H1 (cell line): Measurements from ENCODE around the gene H2BW2.

ENCODE experiments used
- CTCF ChIP-seq, 3 experiments: IDR thresholded peaks; 1 replicate in 2 of 3; 2 replicates in 1 of 3; pipeline versions ENCODE4 v1.5.1 to v1.6.1; 2011; ENCODE audit warnings: low read length in 3 of 3, mild to moderate bottlenecking in 3 of 3, inconsistent platforms in 2 of 3, low read depth in 1 of 3, moderate library complexity in 1 of 3; ENCODE audit not compliant: insufficient read depth in 1 of 3; ENCODE audit errors: control extremely low read depth in 1 of 3
- POLR2A ChIP-seq, 2 experiments: IDR thresholded peaks; 1 replicate in 1 of 2; 2 replicates in 1 of 2; pipeline ENCODE4 v1.6.1; 2011; ENCODE audit warnings: low read depth in 2 of 2, low read length in 2 of 2, mild to moderate bottlenecking in 2 of 2; ENCODE audit errors: control extremely low read depth in 1 of 2
- SIRT6 ChIP-seq: IDR thresholded peaks from one replicate; pipeline ENCODE4 v1.7.1; 2012; ENCODE audit warnings: low read length, inconsistent platforms
- TBP ChIP-seq: IDR thresholded peaks from 2 replicates; pipeline ENCODE4 v1.6.1; 2011; ENCODE audit warnings: low read depth, low read length, improper control_type of control experiment
- USF2 ChIP-seq: IDR thresholded peaks from 2 replicates; pipeline ENCODE4 v1.6.1; 2011; ENCODE audit warnings: low read length, improper control_type of control experiment

- TF ChIP-seq TBP (no peak), POLR2A (IDR thresholded peaks at IDR 0.05; ENCODE audit: control extremely low read depth in 1 of 2, low read depth in 2 of 2, low read length in 2 of 2) (no peak), USF2 (no peak), CTCF (IDR thresholded peaks at IDR 0.05; ENCODE audit: control extremely low read depth in 1 of 3, insufficient read depth in 1 of 3, low read depth in 1 of 3, low read length in 3 of 3) (no peak), SIRT6 (no peak)
These were observed 46.2 kb downstream of the H2BW2 start for GRCh38 chrX:104085919-104086318.
